NCI-H1105 treated with DMSO at 0.1 percent for 48 hours (cell line): ENCODE measurements around the gene RBMS2.
"Not testable (repeated sequence)": the region's sequence is repeated elsewhere in the genome, so short reads cannot be mapped to it uniquely, and the experiment has no call there.

Experiments used
- DNase-seq: peaks from one replicate; lab custom pipeline; 2025; lab: John Stamatoyannopoulos, UW

Gene RBMS2, protein sequence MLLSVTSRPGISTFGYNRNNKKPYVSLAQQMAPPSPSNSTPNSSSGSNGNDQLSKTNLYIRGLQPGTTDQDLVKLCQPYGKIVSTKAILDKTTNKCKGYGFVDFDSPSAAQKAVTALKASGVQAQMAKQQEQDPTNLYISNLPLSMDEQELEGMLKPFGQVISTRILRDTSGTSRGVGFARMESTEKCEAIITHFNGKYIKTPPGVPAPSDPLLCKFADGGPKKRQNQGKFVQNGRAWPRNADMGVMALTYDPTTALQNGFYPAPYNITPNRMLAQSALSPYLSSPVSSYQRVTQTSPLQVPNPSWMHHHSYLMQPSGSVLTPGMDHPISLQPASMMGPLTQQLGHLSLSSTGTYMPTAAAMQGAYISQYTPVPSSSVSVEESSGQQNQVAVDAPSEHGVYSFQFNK

DNA sequence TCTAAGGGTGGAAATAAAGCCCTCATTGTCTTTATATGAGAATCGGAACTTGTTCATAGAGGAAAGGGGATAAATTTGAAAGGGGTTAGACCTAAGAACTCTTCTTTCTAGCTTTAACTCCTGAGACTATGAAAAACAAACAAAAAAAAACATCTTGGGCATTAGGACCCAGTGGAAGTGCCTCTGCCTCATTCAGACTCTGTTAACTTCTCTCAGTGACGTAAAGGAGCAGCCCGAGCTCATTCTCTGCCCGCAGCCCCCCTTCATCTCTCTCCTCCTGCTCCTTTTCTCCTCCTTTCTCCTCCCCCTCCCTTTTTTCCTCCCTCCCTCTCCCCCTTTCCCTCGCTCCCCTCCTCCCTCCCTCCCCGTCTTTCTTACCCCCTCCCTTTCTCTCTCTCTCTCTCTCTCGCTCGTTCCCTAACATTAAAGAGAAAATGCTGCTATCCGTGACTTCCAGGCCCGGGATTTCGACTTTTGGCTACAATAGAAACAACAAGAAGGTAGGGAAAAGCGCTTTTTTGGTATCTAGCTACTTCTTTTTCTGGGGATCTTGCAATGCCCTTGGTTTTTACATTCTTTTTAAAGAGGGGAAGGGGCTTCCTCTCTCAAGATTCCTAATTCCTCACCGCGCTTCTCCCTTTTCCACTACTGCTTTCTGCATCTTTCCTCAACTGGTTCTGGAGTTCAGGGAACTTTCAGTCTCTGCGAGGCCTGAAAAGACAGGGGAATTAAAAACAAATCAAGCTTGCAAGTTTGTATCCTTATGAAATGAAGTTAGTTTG is at the start of gene RBMS2:
Gene RBMS2 (plus strand): TSS at position 231 of the 782 bp plus-strand sequence. CDS start 204 bp downstream, at position 435.
- DNase-seq, result peak; percentile 62

DNA sequence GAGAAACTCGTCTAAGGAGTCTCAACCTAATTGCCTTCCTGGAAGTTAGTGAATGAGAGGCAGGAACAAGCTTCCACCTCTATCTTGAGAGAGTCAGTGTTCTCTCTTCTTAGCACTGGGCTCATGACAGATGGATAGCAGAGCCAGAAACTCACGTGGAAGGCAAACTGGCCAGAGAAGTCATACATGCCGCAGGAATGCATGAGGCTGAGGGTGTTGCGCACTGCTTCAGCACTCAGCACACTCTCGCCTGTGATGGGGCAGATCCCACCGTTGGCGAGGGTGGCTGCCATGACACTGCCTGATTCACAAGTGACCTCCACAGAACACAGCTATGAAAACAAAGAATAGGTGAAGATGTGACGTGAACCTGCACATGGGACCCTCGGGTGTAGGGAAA is 47.2 kb upstream of the RBMS2 start:
- no peak for DNase-seq

DNA sequence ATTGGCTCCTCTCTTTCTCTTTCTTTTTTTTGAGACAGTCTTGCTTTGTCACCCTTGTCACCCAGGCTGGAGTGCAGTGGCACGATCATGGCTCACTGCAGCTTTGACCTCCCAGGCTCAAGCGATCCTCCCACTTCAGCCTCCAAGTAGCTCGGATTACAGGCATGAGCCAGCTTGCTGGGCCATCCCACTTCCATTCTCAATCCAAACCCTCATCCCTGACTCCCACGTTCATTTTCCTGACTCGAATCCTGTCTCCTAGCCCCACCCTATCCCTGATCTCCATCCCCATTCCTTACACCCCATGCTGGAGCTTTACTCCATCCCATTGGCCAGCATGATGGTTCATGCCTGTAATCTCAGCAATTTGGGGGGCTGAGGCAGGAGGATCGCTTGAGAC is 45.5 kb upstream of the RBMS2 start:
- DNase-seq, result no peak

DNA sequence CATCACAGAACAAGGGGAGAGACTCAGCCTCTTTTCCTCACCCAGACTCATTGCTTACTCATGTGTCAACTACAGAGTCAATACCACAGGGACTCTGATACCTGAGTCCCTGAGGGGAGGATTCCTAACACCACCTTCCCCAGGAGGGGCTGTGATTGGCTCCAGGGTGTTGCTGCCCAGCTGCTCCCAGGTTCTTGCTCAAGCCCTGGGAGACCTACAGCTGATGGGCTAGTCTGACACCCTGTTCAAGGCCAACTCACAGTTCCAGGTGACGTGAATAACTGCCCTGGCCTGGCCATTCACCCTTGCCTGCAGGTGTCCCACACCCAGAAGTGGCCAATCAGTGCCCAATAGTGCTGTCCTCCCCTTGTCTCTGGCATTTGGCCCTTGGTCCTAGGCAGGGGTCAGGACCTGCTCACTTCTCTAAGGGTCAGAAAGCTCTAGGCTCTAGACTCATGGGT is 44.6 kb upstream of the RBMS2 start:
- DNase-seq, result no peak

DNA sequence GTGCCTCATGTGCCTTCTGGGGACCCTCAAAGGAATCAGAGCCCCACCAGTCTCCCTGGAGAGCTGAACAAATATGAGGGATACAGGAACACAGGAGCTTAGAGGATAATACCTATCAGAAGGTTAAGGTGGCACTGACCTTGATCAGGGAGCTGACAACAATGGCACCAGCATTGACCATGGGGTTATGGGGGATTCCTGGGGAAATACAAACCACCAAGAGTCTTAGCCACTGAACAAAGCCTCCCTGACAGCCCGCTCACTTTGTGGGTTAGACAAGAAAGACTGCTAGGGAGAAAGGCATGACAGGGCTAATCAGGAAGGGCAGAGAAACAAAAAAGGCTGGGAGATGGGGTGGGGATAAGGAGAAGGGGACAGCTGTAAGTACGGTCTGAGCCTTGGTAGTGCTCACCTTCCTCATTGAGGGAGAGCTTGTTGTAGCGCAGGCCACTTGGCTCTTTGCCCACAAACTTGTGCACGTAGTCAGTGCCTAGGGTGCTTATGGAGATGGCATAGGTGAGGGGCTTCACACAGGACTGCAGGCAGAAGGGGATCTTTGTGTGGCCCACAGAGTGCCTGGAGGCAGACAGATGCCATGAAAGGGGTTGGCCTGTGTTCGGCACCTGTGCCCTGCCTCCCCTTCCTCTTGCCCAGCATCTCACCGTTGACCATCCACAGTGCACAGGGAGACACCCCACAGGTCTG is 43.9 kb upstream of the RBMS2 start:
- no peak for DNase-seq

DNA sequence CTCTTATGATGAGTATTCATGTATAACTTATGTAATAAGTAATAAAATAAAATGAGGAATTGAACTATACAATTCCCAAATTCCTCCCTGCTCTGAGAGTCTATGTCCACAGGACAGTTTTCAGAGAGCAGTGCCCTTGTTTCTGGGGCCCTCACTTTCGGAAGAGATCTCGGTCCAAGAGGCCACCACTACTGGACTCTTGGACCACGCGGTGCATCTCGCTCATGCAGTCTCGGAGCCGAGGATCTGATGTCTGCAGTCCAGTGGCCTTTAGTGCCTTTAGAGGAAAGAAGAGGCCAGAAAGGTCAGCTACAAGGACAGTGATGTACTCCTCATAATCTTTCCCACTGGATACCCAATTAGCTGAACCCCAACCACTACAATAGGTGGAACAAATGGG is 42.0 kb upstream of the RBMS2 start:
- DNase-seq, result no peak

DNA sequence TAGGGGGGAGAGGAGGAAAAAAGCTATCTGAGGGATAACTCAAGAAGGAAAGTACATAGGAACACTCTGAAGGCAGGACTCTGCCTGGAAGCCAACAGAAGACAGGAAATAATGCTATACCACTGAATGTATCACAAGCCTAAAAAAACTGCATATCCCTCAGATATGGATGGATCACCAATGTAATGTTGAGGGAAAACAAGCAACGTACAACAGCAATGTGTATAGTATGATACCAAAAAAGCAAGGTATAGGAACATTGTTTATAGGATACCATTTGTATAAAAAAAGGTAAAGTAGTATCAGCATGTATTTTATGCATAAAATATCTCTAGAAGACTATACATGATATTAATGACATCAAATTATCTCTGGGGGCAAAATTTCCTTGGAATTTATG is 37.1 kb upstream of the RBMS2 start:
- no peak for DNase-seq

DNA sequence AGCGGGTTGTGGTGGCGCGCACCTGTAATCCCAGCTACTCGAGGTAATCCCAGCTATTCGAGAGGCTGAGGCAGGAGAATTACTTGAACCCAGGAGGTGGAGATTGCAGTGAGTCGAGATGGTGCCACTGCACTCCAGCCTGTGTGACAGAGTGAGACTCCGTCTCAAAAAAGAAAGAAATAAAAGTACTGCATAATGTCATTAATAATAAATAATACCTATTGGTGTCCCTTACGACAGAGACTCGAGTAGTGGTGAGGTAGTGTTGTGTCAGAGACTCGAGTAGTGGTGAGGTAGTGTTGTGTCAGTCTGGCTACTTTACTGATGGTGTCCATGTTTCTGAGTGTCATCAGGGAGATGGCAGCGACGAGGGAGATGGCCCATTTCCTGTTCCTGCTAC is 34.9 kb upstream of the RBMS2 start:
- DNase-seq, result no peak

DNA sequence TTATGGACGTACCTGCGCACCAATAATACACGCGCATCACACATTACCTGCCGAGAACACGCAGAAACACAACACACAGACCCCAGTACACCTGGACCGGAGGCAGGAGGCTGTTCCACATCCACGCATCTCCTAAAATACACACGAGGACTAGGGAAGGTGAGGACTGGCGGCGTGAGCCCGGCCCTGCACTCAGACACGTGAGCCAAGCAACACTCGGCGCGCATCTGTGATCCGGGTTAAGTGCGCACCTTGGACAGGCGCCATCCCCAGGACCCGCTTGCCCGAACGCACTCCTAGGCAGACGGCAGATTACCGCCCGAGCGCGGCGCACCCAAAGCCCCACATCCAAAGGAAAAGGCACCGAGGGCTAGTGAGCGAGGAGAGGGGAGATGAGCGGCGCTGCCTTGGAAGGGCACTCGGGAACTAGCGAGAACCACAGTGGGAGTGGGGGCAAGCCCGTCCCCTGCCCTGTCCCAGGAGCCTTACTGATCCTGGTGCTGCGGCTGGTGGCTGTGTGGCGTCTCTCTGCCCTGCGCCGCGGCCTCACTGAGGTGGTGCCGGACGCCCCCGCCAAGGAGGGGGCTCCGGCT is 34.1 kb upstream of the RBMS2 start:
- peak; percentile 47 for DNase-seq

DNA sequence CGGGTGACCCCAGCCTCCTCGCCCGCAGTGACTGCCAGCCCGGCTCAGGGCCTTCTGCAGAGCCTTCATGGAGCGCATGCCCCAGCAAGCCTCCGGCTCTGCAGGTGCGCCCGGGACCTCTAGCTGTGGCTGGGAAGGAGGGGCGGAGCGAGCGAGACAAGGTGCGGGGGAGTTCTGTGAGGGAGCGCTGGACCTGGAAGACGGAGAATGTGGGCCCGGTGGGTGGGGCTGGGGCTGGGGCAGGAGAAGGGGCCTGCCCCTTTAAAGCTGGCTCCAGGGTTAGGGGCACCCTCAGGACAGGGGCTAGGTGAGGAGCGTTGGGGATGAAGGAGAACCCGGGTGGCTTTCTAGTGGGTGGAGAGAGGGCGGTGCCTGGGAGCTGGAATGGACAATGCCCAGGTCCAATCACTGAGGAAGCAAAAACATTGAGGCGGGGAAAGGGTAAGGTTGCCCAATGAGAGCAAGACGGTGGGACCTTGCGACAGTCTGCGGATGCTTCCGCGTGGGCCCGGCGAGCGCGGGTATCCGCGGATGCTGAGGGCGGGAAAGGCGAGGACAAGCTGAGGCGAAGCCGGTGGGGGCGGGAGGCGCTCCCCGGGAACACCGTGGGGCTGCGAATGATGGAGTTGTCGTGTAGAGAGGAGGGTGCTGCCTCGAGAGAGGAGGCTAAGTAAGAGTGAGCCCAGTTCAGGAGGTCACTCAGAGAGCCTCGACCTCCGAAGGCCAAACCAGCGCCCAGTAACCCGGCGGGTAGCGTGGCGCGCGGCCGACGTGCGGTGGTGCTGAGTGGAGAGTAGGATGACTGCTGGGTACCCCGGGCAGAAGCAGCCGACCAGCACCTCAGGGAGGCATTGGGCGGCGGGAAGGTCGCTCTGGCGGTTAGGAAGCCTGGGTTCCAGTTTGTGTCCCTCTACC is 33.3 kb upstream of the RBMS2 start, which contains the start of gene GLS2:
Gene GLS2 (minus strand): TSS at position 121 of the 915 bp plus-strand sequence. CDS start 43 bp downstream, at position 78.
- peak; percentile 55 for DNase-seq

DNA sequence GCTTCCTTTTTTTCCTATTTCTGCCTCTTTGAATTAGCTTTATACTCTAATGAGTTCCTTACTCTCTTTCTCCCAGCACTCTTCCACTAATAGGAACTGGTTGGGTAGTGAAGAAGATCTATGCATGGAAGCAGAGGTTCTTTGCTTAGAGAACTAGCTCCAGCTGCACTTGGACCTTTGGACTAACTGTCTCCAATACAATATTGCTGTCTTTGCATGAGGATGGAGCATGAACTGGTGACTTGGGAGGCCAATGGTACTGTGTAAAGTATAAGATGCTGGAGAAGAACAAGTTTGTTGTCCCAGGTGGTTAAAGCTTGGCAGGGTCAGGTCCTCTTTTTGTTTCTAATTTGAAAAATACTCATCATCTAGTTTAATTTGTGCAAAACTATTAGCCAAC is 31.3 kb upstream of the RBMS2 start:
- no peak for DNase-seq

DNA sequence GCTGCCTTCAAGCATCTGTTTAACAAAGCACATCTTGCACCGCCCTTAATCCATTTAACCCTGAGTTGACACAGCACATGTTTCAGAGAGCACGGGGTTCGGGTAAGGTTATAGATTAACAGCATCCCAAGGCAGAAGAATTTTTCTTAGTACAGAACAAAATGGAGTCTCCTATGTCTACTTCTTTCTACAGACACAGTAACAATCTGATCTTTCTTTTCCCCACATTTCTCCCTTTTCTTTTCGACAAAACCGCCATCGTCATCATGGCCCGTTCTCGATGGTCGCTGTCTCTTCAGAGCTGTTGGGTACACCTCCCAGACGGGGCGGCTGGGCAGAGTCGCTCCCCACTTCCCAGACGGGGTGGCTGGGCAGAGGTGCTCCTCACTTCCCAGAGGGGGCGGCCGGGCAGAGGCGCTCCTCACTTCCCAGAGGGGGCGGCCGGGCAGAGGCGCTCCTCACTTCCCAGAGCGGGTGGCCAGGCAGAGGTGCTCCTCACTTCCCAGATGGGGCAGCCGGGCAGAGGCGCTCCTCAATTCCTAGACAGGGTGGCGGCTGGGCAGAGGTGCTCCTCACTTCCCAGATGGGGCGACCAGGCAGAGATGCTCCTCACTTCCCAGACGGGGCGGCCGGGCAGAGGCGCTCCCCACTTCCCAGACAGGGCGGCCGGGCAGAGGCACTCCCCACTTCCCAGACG is 28.1 kb upstream of the RBMS2 start:
- DNase-seq, result not testable (repeated sequence)

DNA sequence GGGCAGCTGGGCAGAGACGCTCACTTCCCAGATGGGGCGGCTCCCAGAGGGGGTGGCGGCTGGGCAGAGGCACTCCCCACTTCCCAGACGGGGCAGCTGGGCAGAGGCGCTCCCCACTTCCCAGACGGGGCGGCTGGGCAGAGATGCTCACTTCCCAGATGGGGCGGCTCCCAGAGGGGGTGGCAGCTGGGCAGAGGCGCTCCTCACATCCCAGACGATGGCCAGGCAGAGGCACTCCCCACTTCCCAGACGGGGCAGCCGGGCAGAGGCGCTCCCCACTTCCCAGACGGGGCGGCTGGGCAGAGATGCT is 27.6 kb upstream of the RBMS2 start:
- not testable (repeated sequence) for DNase-seq

DNA sequence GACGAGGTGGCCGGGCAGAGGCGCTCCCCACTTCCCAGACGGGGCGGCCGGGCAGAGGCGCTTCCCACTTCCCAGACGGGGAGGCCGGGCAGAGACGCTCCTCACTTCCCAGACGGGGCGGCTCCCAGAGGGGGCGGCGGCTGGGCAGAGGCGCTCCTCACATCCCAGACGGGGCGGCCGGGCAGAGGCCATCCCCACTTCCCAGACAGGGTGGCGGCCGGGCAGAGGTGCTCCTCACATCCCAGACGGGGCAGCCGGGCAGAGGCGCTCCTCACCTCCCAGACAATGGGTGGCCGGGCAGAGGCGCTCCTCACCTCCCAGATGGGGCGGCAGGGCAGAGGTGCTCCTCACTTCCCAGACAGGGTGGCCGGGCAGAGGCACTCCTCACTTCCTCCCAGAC is 27.1 kb upstream of the RBMS2 start:
- not testable (repeated sequence) for DNase-seq

DNA sequence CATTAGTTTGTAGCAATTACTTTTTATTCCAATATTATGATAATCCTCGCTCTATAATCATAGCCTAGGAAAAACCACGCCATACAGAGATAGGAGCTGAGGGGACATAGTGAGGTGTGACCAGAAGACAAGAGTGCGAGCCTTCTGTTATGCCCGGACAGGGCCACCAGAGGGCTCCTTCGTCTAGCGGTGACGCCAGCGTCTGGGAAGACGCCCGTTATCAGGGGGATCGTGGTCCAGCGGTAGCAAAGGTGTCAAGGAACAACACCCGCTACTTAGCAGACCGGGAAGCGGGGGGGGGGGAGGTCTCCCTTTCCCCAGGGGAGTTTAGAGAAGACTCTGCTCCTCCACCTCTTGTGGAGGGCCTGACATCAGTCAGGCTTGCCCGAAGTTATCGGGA is 24.9 kb upstream of the RBMS2 start:
- DNase-seq, result not testable (repeated sequence)

DNA sequence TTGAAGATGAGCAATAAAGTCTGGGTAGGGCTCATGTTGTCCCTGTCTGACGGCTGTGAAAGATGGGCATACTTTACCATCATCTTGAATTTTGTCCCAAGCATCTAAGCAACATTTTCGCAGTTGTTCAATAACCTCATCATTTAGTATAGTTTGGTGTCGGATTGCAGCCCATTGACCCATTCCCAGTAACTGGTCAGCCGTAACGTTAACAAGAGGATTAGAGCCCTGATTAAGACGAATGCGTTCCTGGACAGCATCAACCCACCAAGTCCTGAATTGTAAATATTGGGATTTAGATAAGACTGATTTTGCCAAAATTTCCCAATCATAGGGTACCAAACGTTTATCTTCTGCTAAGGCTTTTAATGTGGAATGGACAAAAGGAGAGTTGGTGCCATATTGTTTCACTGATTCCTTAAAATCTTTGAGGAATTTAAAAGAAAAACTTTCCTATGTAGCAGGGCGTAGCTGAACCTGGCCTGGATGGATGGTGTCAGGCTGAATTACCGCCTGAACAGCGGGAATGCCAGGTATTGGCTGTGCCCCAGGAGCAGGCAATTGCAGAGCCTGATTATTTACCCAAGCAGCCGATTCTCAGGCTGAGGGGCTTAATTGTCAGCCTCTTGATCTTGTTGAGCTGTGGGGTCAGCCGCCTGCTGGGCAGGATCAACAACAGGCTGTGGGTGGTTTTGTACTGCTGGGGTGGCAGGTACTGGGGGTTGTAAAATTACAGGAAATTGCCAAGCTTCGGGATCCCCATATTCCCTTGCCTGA is 23.3 kb upstream of the RBMS2 start:
- DNase-seq, result peak; percentile 39

DNA sequence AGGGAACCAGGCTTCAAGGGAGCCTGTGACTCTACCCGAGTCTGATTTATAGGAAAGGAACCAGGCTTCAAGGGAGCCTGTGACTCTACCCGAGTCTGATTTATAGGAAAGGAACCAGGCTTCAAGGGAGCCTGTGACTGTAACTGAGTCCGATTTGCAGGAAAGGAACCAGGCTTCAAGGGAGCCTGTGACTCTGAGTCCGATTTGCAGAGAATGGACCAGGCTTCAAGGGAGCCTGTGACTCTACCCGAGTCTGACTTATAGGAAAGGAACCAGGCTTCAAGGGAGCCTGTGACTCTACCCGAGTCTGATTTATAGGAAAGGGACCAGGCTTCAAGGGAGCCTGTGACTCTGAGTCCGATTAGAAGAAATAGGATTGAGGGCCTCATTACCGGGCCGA is 22.2 kb upstream of the RBMS2 start:
- not testable (repeated sequence) for DNase-seq

DNA sequence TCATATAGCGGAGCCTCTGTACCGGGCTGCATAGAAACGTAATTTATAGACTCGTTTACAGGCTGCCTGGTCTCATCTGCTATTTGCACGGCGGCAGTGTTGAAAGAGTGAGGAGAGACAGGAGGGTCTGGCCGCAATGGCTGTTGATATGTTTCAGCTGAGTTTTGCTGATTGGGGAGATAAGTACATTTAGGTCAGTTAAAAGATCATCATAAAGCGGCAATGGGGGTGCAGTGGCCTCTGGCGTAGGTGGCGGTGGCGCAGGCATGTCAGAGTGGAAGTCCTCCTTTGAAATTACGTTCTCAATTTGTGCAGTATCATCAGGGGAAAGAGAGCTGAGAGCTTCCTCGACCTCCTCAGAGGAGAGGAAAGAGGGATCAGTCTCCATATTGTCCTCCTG is 21.7 kb upstream of the RBMS2 start:
- DNase-seq, result not testable (repeated sequence)

DNA sequence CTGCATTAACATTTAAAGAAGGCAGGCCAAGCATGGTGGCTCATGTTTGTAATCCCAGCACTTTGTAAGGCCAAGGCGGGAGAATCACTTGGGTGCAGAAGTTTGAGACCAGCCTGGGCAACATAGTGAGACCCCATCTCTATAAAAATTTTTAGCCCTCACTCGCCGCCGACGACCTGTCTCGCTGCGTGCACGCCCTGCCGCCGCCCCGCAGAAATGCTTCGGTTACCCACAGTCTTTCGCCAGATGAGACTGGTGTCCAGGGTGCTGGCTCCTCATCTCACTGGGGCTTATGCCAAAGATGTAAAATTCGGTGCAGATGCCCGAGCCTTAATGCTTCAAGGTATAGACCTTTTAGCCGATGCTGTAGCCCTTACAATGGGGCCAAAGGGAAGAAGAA is 10.8 kb upstream of the RBMS2 start:
- no peak for DNase-seq

DNA sequence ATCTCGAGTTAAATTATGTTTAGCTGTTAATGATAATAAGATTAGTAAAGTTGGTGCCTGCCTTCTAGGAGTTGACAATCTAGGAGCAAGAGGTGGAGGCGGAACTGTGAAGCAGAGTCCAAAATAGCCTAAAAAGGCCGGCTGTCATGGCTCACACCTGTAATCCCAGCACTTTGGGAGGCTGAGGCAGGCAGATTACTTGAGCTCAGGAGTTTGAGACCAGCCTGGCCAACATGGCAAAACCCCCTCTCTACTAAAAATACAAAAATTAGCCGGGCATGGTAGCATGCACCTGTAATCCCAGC is 7.7 kb upstream of the RBMS2 start:
- not testable (repeated sequence) for DNase-seq
